Chondrocyte (in vitro differentiated cells): ENCODE data around the gene MUC5AC. TPM values are rescaled to one million over a fixed set of nuclear protein-coding genes. Genes with fewer than 3 reads are reported as not detected.
A peak's percentile ranks its signal among the peaks of the same experiment; 100 is the strongest.

Source experiments
- DNase-seq: peaks from one replicate; pipeline ENCODE4 v3.0.0; 2021; ENCODE audit warnings: mixed read lengths, low spot score
- H3K27ac Mint-ChIP-seq: one replicate; pipeline ENCODE4 v1.8.0; 2021; ENCODE audit warnings: mild to moderate bottlenecking, moderate library complexity, mixed read lengths; ENCODE audit not compliant: unreplicated experiment
- H3K27me3 Mint-ChIP-seq: 2 replicates; pipeline ENCODE4 v1.8.0; 2021; ENCODE audit warnings: low read depth, mixed read lengths
- H3K36me3 Mint-ChIP-seq: 2 replicates; pipeline ENCODE4 v1.8.0; 2021; ENCODE audit warnings: low read depth, mixed read lengths
- H3K4me1 Mint-ChIP-seq: 2 replicates; pipeline ENCODE4 v1.8.0; 2021; ENCODE audit warnings: low read depth, mild to moderate bottlenecking, mixed read lengths
- H3K4me3 Mint-ChIP-seq: one replicate; pipeline ENCODE4 v1.8.0; 2021; ENCODE audit warnings: mild to moderate bottlenecking, moderate library complexity, mixed read lengths; ENCODE audit not compliant: unreplicated experiment
- H3K9me3 Mint-ChIP-seq: 2 replicates; pipeline ENCODE4 v1.8.0; 2021; ENCODE audit warnings: low read depth, mixed read lengths
- CTCF ChIP-seq: fragments of 200-600 bp; sonication (generic); IDR thresholded peaks from 2 replicates; pipeline ENCODE4 v1.5.0; 2021; ENCODE audit warnings: antibody characterized with exemption, mild to moderate bottlenecking, moderate library complexity
- total RNA-seq: library from RNA; stranded (reverse); gene quantifications from 3 replicates; pipeline ENCODE4 v1.2.1, GENCODE V29; 2021

Gene MUC5AC
- total RNA-seq, 1 donor from 2014 or later: not detected

- Mint-ChIP-seq H3K4me3 (no peak overlapping the region), H3K4me1 (no peaks in the 10 kb centered on the region), H3K36me3 (no peaks in the 10 kb centered on the region), H3K27me3 (peaks cover 2% of the 10 kb centered on the region), H3K9me3 (no peaks in the 10 kb centered on the region), H3K27ac (no peak overlapping the region)
- TF ChIP-seq CTCF: no peak
- DNase-seq: peak; percentile 87
Observed at GRCh38 chr11:1236316-1237127, 78.8 kb downstream of the MUC5AC start.

- Mint-ChIP-seq H3K9me3 (no peaks in the 10 kb centered on the region), H3K4me3 (no peak overlapping the region), H3K27ac (no peak overlapping the region), H3K36me3 (no peaks in the 10 kb centered on the region), H3K4me1 (no peaks in the 10 kb centered on the region), H3K27me3 (peaks cover 2% of the 10 kb centered on the region)
- DNase-seq: peak; percentile 86
- no peak for TF ChIP-seq CTCF
Observed at GRCh38 chr11:1237128-1237580, 79.4 kb downstream of the MUC5AC start.

- Mint-ChIP-seq H3K36me3 (no peaks in the 10 kb centered on the region), H3K9me3 (no peaks in the 10 kb centered on the region), H3K4me3 (no peak overlapping the region), H3K27me3 (peaks cover 2% of the 10 kb centered on the region), H3K4me1 (no peaks in the 10 kb centered on the region), H3K27ac (no peak overlapping the region)
- TF ChIP-seq CTCF: no peak
- peak; percentile 82 for DNase-seq
Observed at GRCh38 chr11:1237851-1238250, 80.1 kb downstream of the MUC5AC start.

GRCh38 chr11:1238767-1239595 is 81.2 kb downstream of the MUC5AC start:
- Mint-ChIP-seq H3K4me1 (no peaks in the 10 kb centered on the region), H3K4me3 (no peak overlapping the region), H3K27ac (no peak overlapping the region), H3K27me3 (peaks cover 2% of the 10 kb centered on the region), H3K36me3 (no peaks in the 10 kb centered on the region), H3K9me3 (no peaks in the 10 kb centered on the region)
- DNase-seq: no peak
- no peak for TF ChIP-seq CTCF

GRCh38 chr11:1239596-1240205 is 81.9 kb downstream of the MUC5AC start:
- no peak overlapping the region for H3K27ac Mint-ChIP-seq
- H3K4me1 Mint-ChIP-seq: no peaks in the 10 kb centered on the region
- no peaks in the 10 kb centered on the region for H3K36me3 Mint-ChIP-seq
- H3K27me3 Mint-ChIP-seq: peaks cover 2% of the 10 kb centered on the region
- H3K4me3 Mint-ChIP-seq: no peak overlapping the region
- no peak for TF ChIP-seq CTCF
- no peak for DNase-seq
- H3K9me3 Mint-ChIP-seq: no peaks in the 10 kb centered on the region
